ENCODE data around the gene LYSMD1. TPM values are rescaled to one million over a fixed set of nuclear protein-coding genes. Genes with fewer than 3 reads are reported as not detected.

LYSMD1 gene
- total RNA-seq, 1 experiment from 2014 or later = 6.7 TPM

DNA sequence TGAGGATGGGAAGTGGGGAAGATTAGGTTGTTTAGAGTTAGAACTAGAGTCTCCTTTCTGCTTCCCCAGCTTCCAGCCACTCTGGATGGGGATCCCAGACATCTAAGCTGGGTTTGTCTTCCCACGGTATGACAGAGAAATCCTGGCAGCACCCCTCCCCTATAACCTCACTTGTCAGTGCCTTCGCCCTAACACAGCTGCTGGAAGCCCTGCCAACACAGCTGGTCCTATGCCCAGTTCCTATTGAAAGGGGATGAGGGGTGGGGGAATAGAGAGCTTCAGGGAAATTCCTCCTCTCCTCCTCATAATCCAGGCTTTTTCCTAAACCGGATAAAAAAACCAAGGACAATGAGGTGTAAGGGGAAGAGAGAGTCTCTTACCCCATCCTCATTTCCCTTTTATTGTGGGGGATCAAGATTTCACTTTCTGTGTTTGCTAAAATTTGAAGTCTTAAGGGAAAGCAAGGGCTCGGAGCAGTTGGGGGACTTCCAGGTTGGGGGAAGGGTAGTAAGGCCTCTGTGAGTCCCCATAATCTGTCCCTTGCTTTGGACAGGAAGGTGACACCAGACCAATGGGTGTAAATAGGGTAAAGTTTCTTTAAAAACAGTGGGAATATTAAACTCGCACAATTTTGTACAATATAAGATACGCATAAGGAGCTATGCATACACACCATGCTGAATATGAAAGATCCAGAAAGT lies 9.5 kb upstream of the LYSMD1 start:
- H3K4me1 ChIP-seq (ENCODE audit: insufficient read depth, low read length) = no peaks in the 10 kb centered on the region
- no peak overlapping the region for H3T11ph ChIP-seq (ENCODE audit: low read length)
- H3K23ac ChIP-seq (ENCODE audit: insufficient read length, low read depth, low read length) = no peak overlapping the region
- no peak overlapping the region for H4K91ac ChIP-seq (ENCODE audit: insufficient read length, low read depth, low read length)
- no peak overlapping the region for H2BK5ac ChIP-seq (ENCODE audit: insufficient read length, low read length)
- H3K14ac ChIP-seq (ENCODE audit: insufficient read depth, low read length) = no peak overlapping the region
- H4K8ac ChIP-seq (replicated peaks; ENCODE audit: insufficient read length, low read depth, low read length) = no peak overlapping the region
- no peaks in the 10 kb centered on the region for H3K79me1 ChIP-seq (ENCODE audit: insufficient read depth, low read depth, low read length, poor library complexity, severe bottlenecking)
- no peak overlapping the region for H3K56ac ChIP-seq (ENCODE audit: insufficient read length, low read depth, low read length)
- no peaks in the 10 kb centered on the region for H4K20me1 ChIP-seq (ENCODE audit: control insufficient read depth, insufficient read depth, insufficient read length)
- H3K9me3 Mint-ChIP-seq = no peaks in the 10 kb centered on the region
- H3K9me3 ChIP-seq (ENCODE audit: control insufficient read depth, low read depth, low read length) = no peaks in the 10 kb centered on the region
- H2BK12ac ChIP-seq (ENCODE audit: insufficient read length, low read depth, low read length) = no peak overlapping the region
- no peaks in the 10 kb centered on the region for H3K27me3 ChIP-seq (ENCODE audit: insufficient read depth, low read length)
- TF ChIP-seq, protein P1, sequence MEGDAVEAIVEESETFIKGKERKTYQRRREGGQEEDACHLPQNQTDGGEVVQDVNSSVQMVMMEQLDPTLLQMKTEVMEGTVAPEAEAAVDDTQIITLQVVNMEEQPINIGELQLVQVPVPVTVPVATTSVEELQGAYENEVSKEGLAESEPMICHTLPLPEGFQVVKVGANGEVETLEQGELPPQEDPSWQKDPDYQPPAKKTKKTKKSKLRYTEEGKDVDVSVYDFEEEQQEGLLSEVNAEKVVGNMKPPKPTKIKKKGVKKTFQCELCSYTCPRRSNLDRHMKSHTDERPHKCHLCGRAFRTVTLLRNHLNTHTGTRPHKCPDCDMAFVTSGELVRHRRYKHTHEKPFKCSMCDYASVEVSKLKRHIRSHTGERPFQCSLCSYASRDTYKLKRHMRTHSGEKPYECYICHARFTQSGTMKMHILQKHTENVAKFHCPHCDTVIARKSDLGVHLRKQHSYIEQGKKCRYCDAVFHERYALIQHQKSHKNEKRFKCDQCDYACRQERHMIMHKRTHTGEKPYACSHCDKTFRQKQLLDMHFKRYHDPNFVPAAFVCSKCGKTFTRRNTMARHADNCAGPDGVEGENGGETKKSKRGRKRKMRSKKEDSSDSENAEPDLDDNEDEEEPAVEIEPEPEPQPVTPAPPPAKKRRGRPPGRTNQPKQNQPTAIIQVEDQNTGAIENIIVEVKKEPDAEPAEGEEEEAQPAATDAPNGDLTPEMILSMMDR (conservative IDR thresholded peaks at IDR 0.05) = no peak
- H2BK20ac ChIP-seq (ENCODE audit: low read depth, low read length, poor library complexity, severe bottlenecking) = no peak overlapping the region
- H3K4me3 Mint-ChIP-seq = no peak overlapping the region
- H3K4ac ChIP-seq (ENCODE audit: low read depth, low read length) = no peak overlapping the region
- H3K9ac ChIP-seq (ENCODE audit: extremely low read depth, insufficient read length, low read length) = no peak overlapping the region
- no peaks in the 10 kb centered on the region for H3K23me2 ChIP-seq (ENCODE audit: insufficient read length, low read depth, low read length, poor library complexity, severe bottlenecking)
- H2AK5ac ChIP-seq (ENCODE audit: insufficient read length, low read length) = no peak overlapping the region
- no peak overlapping the region for H4K5ac ChIP-seq (ENCODE audit: insufficient read length, low read depth, low read length)
- no peak overlapping the region for H3K4me2 ChIP-seq (ENCODE audit: insufficient read depth, insufficient read length, low read length)
- no CpG with 5 or more reads among the region's 6 CpGs for WGBS (ENCODE audit: extremely low coverage, insufficient read length, low lambda C conversion rate)
- no peaks in the 10 kb centered on the region for H3K27me3 Mint-ChIP-seq (ENCODE audit: low read depth)
- peaks cover 29 to 55% (median 47%) of the 10 kb centered on the region in 3 experiments; a peak in 6 of 7 replicates for H3K36me3 Mint-ChIP-seq (ENCODE audit: insufficient read depth in 1 of 3, low read depth in 3 of 3)
- H3K18ac ChIP-seq (ENCODE audit: insufficient read length, low read depth, low read length) = no peak overlapping the region
- peaks cover 2 to 3% of the 10 kb centered on the region in 2 experiments for H3K4me1 Mint-ChIP-seq
- H3K27ac ChIP-seq (ENCODE audit: insufficient read length, low read depth, low read length) = no peak overlapping the region
- no peak overlapping the region for H2BK15ac ChIP-seq (ENCODE audit: low read depth, low read length)
- DNase-seq = no peak
- H3K79me2 ChIP-seq (ENCODE audit: insufficient read depth, low read length) = no peaks in the 10 kb centered on the region
- H2BK120ac ChIP-seq (ENCODE audit: low read depth, low read length, poor library complexity, severe bottlenecking) = no peak overlapping the region
- no peak overlapping the region for H2AFZ ChIP-seq (ENCODE audit: low read length)
- H3K27ac Mint-ChIP-seq = peak overlapping the region in 2 of 3 experiments; percentile 28 to 60; a peak in 2 of 7 replicates

Data from H9 (cell line).